Sigmoid colon (tissue), 7 donors: ENCODE data around the gene SEMA4C. TPM values are rescaled to one million over a fixed set of nuclear protein-coding genes. Genes with fewer than 3 reads are reported as not detected.

ENCODE experiments used
- DNase-seq: peaks from one replicate; pipeline ENCODE4 v3.0.0-alpha.2; 2019
- H3K27ac ChIP-seq, 4 donors: fragments of 200-600 bp; sonication (generic); one replicate each; pipeline ENCODE4 v1.5.1; 2016 to 2019; ENCODE audit warnings: mild to moderate bottlenecking in 1 of 4
- H3K27me3 ChIP-seq, 3 donors: fragments of 200-600 bp; sonication (generic); one replicate each; pipeline ENCODE4 v1.5.1; 2019; ENCODE audit warnings: mild to moderate bottlenecking in 1 of 3
- H3K36me3 ChIP-seq, 4 donors: fragments of 200-600 bp; sonication (generic); one replicate each; pipeline ENCODE4 v1.5.1; 2016 to 2019
- H3K4me1 ChIP-seq, 4 donors: fragments of 200-600 bp; sonication (generic); one replicate each; pipeline ENCODE4 v1.5.1; 2017 to 2019
- H3K4me3 ChIP-seq, 4 donors: fragments of 200-600 bp; sonication (generic); one replicate each; pipeline ENCODE4 v1.5.1; 2017 to 2019; ENCODE audit warnings: mild to moderate bottlenecking in 2 of 4, moderate library complexity in 1 of 4
- H3K9me3 ChIP-seq, 4 donors: fragments of 200-600 bp in 3 of 4; sonication (generic) in 3 of 4; one replicate each; pipeline versions ENCODE4 v1.5.1 to v1.6.1; 2013 to 2019
- CTCF ChIP-seq, 4 experiments: fragments of 450-650 bp in 3 of 4; fragments of 200-600 bp in 1 of 4; IDR thresholded peaks; one replicate each; pipeline ENCODE4 v1.5.1; 2016 to 2019; ENCODE audit warnings: antibody characterized with exemption in 4 of 4, mild to moderate bottlenecking in 3 of 4, moderate library complexity in 2 of 4
- EP300 ChIP-seq, 4 donors: sonication (generic); formaldehyde crosslinking; IDR thresholded peaks; one replicate each; pipeline ENCODE4 v1.6.1; 2017; ENCODE audit warnings: antibody characterized with exemption in 4 of 4
- POLR2A ChIP-seq, 2 donors: fragments of 450-650 bp; IDR thresholded peaks; one replicate each; pipeline ENCODE4 v1.6.1; 2016; ENCODE audit warnings: antibody characterized with exemption in 2 of 2, mild to moderate bottlenecking in 2 of 2, moderate library complexity in 2 of 2
- POLR2AphosphoS5 ChIP-seq, 4 donors: sonication (generic); formaldehyde crosslinking; IDR thresholded peaks; one replicate each; pipeline ENCODE4 v1.6.1; 2017; ENCODE audit warnings: antibody characterized with exemption in 4 of 4
- WGBS, 2 donors: extraction: QIAGEN DNeasy Blood & Tissue Kit; methylation state at CpG; one replicate each; pipeline ENCODE4 v1.1.7; 2013; 5-methylcytosine and 5-hydroxymethylcytosine counted together
- intact Hi-C: fragments of 100-400 bp; cut with DNase I; formaldehyde crosslinking; loops from one replicate; pipeline ENCODE4 v1.15.1; 2023
- polyA plus RNA-seq, 3 donors: library from polyadenylated mRNA; stranded (reverse); fragments of 200-250 nt; gene quantifications; one replicate each; pipeline ENCODE4 v1.2.3, GENCODE V29; 2013
- total RNA-seq, 4 donors: library from RNA; depleted of rRNA; stranded (reverse); fragments of >200 nt; gene quantifications; one replicate each; pipeline ENCODE4 v1.1.0, GENCODE V29; 2016
- donor health status: healthy with polysubstance abuse.
- donor health status: Bipolar disorder and iron deficiency.
- donor health status: healthy.

The SEMA4C gene
- total and polyA plus RNA-seq, 7 donors: 3.6 to 90.1 (median 57.1) TPM

DNA sequence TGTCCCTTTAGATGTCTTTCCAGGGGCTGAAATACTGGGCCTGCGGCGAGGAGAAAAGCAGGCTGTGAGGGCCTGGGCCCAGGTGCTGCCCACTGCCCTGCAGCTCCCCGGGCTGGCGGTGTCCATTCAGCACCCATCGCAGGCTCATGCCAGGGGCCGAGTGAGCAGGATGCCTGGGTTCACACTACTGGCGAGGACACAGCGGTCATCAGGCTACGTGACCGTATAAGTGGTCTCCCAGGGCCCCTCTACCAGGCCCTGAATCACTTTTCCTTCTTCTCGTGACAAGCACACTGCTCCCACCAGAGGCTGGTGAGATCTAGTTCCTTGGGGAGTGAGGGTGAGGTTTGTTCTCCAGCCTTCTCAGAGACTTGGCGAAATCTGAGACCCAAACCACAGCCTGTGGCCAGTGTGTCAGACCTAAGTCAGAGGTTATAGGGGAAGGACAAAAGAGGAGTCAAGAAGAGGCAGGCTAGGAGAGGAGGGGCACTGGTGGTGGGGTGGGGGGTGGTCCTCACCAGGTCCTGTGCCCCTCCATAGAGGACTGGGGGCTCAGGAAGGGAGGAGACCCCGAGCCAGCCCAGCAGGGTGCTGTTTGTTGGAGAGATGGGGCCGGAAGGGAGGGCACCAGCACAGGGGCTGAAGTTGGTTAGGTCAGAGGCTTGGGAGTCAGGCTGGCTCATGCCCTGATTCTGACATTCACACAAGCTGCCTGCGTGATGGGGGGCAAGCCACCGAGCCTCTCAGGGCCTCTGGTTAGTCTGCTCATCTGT is 6.6 kb upstream of the SEMA4C start:
- H3K36me3 ChIP-seq: no peaks in the 10 kb centered on the region
- H3K4me1 ChIP-seq: peaks cover 0 to 34% (median 24%) of the 10 kb centered on the region in 4 donors
- intact Hi-C loops: no loop called here
- 90 to 92% methylated on average over 16 of the region's 16 CpGs for WGBS, 2 donors
- no peak for DNase-seq
- H3K27me3 ChIP-seq: no peaks in the 10 kb centered on the region
- H3K4me3 ChIP-seq: no peak overlapping the region
- no peaks in the 10 kb centered on the region for H3K9me3 ChIP-seq
- TF ChIP-seq CTCF (IDR thresholded peaks at IDR 0.05) (no peak), POLR2AphosphoS5 (IDR thresholded peaks at IDR 0.05) (no peak), POLR2A (IDR thresholded peaks at IDR 0.05) (no peak), EP300 (IDR thresholded peaks at IDR 0.05) (no peak)
- H3K27ac ChIP-seq: no peak overlapping the region

GRCh38 chr2:96875498-96876268 is 5.8 kb upstream of the SEMA4C start:
- H3K27me3 ChIP-seq: no peaks in the 10 kb centered on the region
- intact Hi-C loops: no loop called here
- no peaks in the 10 kb centered on the region for H3K9me3 ChIP-seq
- H3K4me1 ChIP-seq: peaks cover 0 to 42% (median 30%) of the 10 kb centered on the region in 4 donors
- no peak overlapping the region for H3K4me3 ChIP-seq
- H3K36me3 ChIP-seq: no peaks in the 10 kb centered on the region
- TF ChIP-seq CTCF (IDR thresholded peaks at IDR 0.05): no peak
- no peak for TF ChIP-seq POLR2A (IDR thresholded peaks at IDR 0.05)
- no peak for TF ChIP-seq POLR2AphosphoS5 (IDR thresholded peaks at IDR 0.05)
- no peak for TF ChIP-seq EP300 (IDR thresholded peaks at IDR 0.05)
- H3K27ac ChIP-seq: peak overlapping the region in 2 of 4 donors; percentile 13 to 19
- no peak for DNase-seq
- 80% methylated on average over 14 of the region's 14 CpGs for WGBS, 2 donors

- Histone ChIP-seq H3K4me3 (no peak overlapping the region), H3K4me1 (peaks cover 0 to 42% (median 33%) of the 10 kb centered on the region in 4 donors), H3K9me3 (no peaks in the 10 kb centered on the region), H3K27me3 (no peaks in the 10 kb centered on the region), H3K27ac (peak overlapping the region; percentile 6 to 100 (median 54)), H3K36me3 (no peaks in the 10 kb centered on the region)
- intact Hi-C loops: no loop called here
- TF ChIP-seq CTCF (IDR thresholded peaks at IDR 0.05) (no peak), POLR2A (IDR thresholded peaks at IDR 0.05) (no peak), EP300 (IDR thresholded peaks at IDR 0.05) (no peak), POLR2AphosphoS5 (IDR thresholded peaks at IDR 0.05) (no peak)
- no peak for DNase-seq
- WGBS, 2 donors: 42 to 51% methylated on average over 18 of the region's 18 CpGs
These were observed 4.4 kb upstream of the SEMA4C start for GRCh38 chr2:96874198-96874831.

GRCh38 chr2:96873651-96874096 is 3.8 kb upstream of the SEMA4C start:
- intact Hi-C loops: no loop called here
- peak; percentile 87 for DNase-seq
- H3K27me3 ChIP-seq: no peaks in the 10 kb centered on the region
- TF ChIP-seq POLR2AphosphoS5 (IDR thresholded peaks at IDR 0.05): peak in 2 of 4 donors; percentile 4 to 5
- TF ChIP-seq POLR2A (IDR thresholded peaks at IDR 0.05): no peak
- no peaks in the 10 kb centered on the region for H3K9me3 ChIP-seq
- H3K4me3 ChIP-seq: no peak overlapping the region
- peaks cover 0 to 42% (median 33%) of the 10 kb centered on the region in 4 donors for H3K4me1 ChIP-seq
- H3K27ac ChIP-seq: peak overlapping the region; percentile 6 to 100 (median 54)
- no peaks in the 10 kb centered on the region for H3K36me3 ChIP-seq
- WGBS, 2 donors: 70 to 78% methylated on average over 8 of the region's 8 CpGs
